ENCODE results near the gene LRRK1.

DNA sequence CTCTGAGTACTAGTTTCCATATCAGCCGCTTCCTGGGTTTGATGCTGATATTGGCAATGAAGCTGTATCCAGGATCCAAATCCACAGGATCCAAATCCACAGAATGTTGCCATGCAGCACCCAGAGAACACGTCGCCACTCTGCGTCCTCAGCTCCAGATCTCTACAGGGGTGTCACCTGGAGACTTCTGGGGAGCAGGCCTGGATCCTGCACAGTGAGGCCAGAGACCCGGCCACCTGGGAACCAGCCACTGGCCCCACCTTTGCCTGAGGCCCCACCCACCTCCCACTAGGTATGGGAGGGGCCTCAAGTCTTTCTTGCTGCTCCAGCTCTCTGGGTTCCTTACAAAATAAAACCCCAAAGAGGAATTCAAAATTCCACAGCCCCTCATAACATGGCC lies 123.9 kb downstream of the LRRK1 start:
- no peak for TF ChIP-seq POLR2AphosphoS5 (IDR thresholded peaks at IDR 0.05; ENCODE audit: low read depth, low read length)
- no peak for TF ChIP-seq POLR2A (IDR thresholded peaks at IDR 0.05; ENCODE audit: low read depth, low read length)
- no peak for TF ChIP-seq TAF1 (IDR thresholded peaks at IDR 0.05; ENCODE audit: low read depth, low read length)
- TF ChIP-seq PAX5 (IDR thresholded peaks at IDR 0.05; ENCODE audit: insufficient read depth, low read length, severe bottlenecking): no peak

Measured in GM12891 (cell line).